C4-2B (cell line): Measurements from ENCODE around the gene CP.

Source experiments
- ZFX ChIP-seq: fragments of 450-650 bp; IDR thresholded peaks from 2 replicates; pipeline ENCODE4 v1.6.1; 2017
- TF ChIP-seq, protein P1 (sequence below): fragments of 450-650 bp; conservative IDR thresholded peaks from 2 replicates; pipeline ENCODE4 v1.5.1; 2017; ENCODE audit warnings: mild to moderate bottlenecking

DNA sequence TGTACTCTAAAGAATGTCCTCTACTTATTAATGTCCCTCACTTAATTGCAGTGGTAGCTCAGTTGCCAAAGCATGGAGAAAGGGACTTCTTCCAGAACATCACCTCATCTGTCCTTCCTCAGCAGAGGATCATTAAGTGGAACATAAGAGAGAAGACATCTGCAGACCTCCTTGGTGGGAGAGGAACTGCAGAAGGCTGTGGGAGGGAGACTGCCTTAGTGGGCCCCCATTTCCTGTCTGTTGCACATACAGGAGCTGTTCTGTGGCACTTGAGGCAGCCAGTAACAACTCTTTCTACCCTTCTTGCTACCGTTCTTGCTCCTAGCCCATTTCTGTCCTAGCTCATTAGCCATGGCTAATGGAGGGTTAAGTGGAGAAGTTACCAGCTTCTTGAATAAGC, 58.6 kb downstream of the CP start:
- TF ChIP-seq, protein P1, sequence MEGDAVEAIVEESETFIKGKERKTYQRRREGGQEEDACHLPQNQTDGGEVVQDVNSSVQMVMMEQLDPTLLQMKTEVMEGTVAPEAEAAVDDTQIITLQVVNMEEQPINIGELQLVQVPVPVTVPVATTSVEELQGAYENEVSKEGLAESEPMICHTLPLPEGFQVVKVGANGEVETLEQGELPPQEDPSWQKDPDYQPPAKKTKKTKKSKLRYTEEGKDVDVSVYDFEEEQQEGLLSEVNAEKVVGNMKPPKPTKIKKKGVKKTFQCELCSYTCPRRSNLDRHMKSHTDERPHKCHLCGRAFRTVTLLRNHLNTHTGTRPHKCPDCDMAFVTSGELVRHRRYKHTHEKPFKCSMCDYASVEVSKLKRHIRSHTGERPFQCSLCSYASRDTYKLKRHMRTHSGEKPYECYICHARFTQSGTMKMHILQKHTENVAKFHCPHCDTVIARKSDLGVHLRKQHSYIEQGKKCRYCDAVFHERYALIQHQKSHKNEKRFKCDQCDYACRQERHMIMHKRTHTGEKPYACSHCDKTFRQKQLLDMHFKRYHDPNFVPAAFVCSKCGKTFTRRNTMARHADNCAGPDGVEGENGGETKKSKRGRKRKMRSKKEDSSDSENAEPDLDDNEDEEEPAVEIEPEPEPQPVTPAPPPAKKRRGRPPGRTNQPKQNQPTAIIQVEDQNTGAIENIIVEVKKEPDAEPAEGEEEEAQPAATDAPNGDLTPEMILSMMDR: no peak
- no peak for TF ChIP-seq ZFX
